Measurements from ENCODE around the gene RXRA.

Gene RXRA

GRCh38 chr9:134380542-134381271, 54.5 kb downstream of the RXRA start:
- no peak for TF ChIP-seq REST (IDR thresholded peaks at IDR 0.05; ENCODE audit: insufficient read depth in 1 of 2, low read depth in 2 of 2, low read length in 2 of 2)
- no peak for TF ChIP-seq FOXP2 (optimal IDR thresholded peaks at IDR 0.05; ENCODE audit: borderline replicate concordance, extremely low read depth, extremely low read length, insufficient read depth)
- TF ChIP-seq POLR2AphosphoS5 (IDR thresholded peaks at IDR 0.05; ENCODE audit: low read depth, low read length) = no peak
- no peak for TF ChIP-seq SIN3A (IDR thresholded peaks at IDR 0.05; ENCODE audit: borderline replicate concordance, insufficient read depth, low read length)
- TF ChIP-seq TAF1 (IDR thresholded peaks at IDR 0.05; ENCODE audit: borderline replicate concordance, insufficient read depth, low read length) = no peak

- TF ChIP-seq SIN3A (IDR thresholded peaks at IDR 0.05; ENCODE audit: borderline replicate concordance, insufficient read depth, low read length) (no peak), REST (IDR thresholded peaks at IDR 0.05; ENCODE audit: insufficient read depth in 1 of 2, low read depth in 2 of 2, low read length in 2 of 2) (no peak), POLR2AphosphoS5 (IDR thresholded peaks at IDR 0.05; ENCODE audit: low read depth, low read length) (no peak), FOXP2 (optimal IDR thresholded peaks at IDR 0.05; ENCODE audit: borderline replicate concordance, extremely low read depth, extremely low read length, insufficient read depth) (no peak), TAF1 (IDR thresholded peaks at IDR 0.05; ENCODE audit: borderline replicate concordance, insufficient read depth, low read length) (no peak)
These were observed 55.0 kb downstream of the RXRA start for GRCh38 chr9:134381272-134381661.

GRCh38 chr9:134381671-134382516, 55.6 kb downstream of the RXRA start:
- TF ChIP-seq TAF1 (IDR thresholded peaks at IDR 0.05; ENCODE audit: borderline replicate concordance, insufficient read depth, low read length) = no peak
- TF ChIP-seq FOXP2 (optimal IDR thresholded peaks at IDR 0.05; ENCODE audit: borderline replicate concordance, extremely low read depth, extremely low read length, insufficient read depth) = no peak
- no peak for TF ChIP-seq REST (IDR thresholded peaks at IDR 0.05; ENCODE audit: insufficient read depth in 1 of 2, low read depth in 2 of 2, low read length in 2 of 2)
- TF ChIP-seq POLR2AphosphoS5 (IDR thresholded peaks at IDR 0.05; ENCODE audit: low read depth, low read length) = no peak

- TF ChIP-seq SIN3A (IDR thresholded peaks at IDR 0.05; ENCODE audit: borderline replicate concordance, insufficient read depth, low read length) (no peak), POLR2AphosphoS5 (IDR thresholded peaks at IDR 0.05; ENCODE audit: low read depth, low read length) (no peak), REST (IDR thresholded peaks at IDR 0.05; ENCODE audit: insufficient read depth in 1 of 2, low read depth in 2 of 2, low read length in 2 of 2) (no peak), TAF1 (IDR thresholded peaks at IDR 0.05; ENCODE audit: borderline replicate concordance, insufficient read depth, low read length) (no peak), FOXP2 (optimal IDR thresholded peaks at IDR 0.05; ENCODE audit: borderline replicate concordance, extremely low read depth, extremely low read length, insufficient read depth) (no peak)
These were observed 56.5 kb downstream of the RXRA start for GRCh38 chr9:134382733-134383132.
